ENCODE results near the gene NID1.
A peak's percentile ranks its signal among the peaks of the same experiment; 100 is the strongest.
"Not testable (repeated sequence)": the region's sequence is repeated elsewhere in the genome, so short reads cannot be mapped to it uniquely, and the experiment has no call there.

NID1 gene

DNA sequence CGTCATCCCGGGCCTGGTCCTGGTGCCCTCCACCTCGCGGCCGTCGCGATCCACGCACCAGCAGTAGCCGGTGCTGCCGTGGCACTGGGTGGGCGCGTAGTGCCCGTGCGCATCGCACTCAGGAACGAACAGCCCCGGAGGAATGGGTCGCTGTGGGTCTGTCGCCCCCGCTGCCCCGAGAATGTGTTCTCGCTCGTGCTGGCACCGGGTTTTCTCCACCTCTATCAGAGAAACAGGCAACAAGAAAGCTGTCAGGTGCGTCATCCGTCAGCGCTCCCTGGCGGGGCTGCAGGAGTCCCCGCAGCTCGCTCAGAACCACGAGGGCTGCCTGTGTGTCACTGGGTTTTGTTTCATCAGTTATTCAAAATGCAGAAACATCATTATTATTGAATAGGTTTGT lies 71.2 kb downstream of the NID1 start:
- no peak for DNase-seq

DNA sequence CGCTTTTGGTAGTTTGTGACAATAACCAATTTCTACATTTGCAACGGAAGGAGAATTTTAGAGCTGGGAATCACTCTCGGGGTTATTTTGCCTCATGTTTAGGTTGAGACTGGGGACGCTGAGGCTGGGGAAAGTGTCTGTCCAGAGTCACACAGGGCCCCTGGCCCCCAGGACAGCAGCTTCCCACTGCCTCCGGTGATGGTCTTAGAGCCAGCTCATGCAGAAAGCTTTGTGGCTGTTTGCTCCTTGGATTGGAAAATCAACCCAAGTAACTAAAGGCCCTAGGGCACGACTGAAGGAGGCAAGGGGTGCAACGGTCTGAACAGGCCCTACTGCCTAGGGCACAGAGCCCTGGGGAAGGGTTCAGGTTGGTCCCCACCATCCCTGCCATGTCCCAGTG lies 72.0 kb downstream of the NID1 start:
- no peak for DNase-seq

DNA sequence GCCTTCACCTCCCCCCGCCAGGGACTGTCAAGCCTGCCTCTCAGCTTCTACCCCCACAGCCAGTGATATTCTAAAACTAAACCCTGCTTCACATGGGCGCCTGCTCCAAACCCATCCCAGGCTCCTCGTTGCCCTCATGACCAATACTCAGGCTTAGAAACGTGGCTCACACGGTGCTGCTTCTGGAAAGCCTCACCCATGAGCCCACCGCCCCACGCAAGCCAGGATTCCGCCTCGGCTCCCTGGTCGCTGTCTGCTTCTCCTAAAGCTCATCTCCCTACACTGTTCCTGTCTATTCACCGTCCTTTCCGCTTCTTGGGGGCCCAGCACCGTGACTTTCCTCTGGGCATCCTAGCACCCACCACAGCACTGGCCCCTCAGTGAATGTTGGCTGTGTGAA lies 72.5 kb downstream of the NID1 start:
- no peak for DNase-seq

DNA sequence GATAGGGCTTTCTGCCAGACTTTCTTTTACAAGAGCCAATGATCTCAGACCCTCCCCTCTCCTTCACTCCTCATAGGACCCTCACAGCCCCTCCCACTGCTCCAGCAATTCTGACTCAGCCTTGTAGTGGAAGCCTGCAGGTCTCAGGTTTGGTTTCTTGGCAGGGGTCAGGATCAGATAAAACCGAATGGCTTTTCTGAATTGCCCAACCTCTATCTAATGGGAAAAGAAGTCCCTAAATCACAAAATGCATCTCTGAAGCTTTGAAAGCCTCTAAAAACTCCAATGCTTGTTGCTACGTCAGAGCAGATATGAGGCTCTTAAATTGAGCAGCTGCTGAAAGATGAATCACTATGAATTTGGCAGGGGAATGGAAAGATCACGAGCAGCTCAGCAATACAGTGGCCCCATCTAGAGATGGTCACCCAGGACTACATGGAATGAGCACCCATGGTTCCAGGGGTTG lies 74.5 kb downstream of the NID1 start:
- DNase-seq, result no peak

DNA sequence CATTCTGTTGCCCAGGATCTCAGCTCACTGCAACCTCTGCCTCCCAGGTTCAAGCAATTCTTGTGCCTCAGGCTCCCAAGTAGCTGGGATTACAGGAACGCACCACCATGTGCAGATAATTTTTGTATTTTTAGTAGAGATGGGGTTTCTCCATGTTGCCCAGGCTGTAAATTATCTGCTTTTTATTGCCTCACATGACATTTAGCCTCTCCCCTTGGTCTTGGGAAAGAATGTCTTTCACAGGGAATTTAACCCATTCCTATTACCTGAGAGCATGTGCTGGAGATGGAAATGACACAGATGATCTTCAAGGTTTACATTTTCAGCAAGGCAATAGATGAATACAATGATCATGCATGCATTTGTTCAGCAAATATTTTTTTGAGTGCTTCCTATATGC lies 75.8 kb downstream of the NID1 start:
- no peak for DNase-seq

DNA sequence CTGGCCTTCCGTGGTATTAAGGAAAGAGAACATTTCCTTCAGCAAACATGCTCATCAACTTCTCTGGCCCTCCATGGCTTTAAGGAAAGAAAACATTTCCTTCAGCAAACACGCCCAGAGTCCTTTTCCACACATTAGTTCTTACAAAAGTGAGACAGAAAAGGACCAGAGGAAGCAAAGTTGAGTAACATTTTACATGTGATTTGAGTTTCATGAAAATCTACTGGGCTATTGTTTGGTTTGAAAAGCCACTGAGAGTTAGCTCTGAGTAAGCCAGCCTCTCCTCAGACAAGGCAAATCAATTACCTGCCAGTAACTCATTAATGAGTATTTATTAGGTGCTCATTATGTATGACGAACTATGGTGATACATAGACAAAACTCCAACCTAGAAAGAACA lies 78.0 kb downstream of the NID1 start:
- no peak for DNase-seq

DNA sequence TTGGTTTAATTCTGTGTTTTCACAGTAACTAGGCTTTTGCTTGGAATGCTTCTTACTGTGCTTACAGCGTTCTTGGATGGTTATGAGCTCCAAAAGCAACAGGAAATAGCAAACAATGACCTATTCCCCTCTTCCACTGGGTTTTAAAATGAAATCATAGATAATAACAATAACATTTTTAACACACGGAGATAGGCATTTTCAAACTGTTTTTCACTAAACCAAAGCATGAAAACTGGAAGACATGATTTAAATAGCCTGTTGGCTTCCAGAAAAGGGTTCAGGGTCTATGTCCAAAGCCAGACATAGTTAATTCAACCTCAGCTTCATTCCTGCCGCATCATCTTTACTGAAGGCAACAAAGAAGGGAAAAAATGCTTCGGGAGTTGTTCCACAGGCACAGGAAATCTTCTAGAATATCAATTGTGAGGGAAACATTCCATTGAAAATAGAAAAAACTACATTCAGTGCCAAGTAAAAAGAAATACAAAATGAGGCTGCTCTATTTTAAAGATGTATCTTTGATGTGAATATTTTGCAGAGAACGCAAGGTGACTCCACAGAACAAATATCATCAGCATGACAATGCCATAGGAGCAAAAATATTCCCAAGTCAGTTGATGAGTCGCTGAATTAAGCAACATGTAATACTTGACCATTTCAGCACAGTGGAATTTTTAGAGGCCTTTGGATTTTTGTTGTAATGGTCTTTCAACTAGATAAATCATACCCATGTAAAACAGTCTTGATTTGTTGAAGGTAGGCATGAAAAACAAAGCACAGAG lies 80.7 kb downstream of the NID1 start:
- no peak for DNase-seq

DNA sequence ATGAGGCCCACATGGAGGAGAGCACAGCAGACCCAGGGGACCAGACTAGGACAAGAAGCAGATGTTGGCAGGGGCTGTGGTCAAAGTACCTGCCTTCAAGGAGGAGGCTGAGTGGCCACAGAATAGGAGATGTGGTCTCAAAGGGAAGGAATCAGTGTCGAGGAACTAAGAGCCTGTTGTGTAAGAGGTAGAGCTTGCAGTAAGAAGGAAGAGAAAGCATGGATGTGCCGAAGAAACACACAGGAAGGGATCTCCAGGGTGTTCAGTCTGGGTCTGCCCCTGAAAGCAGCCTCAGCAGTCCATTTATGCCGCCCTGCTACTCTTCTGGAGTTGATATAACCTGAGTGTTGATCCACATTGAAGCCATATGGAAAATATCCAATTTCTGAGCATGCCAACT lies 83.9 kb downstream of the NID1 start:
- no peak for DNase-seq

DNA sequence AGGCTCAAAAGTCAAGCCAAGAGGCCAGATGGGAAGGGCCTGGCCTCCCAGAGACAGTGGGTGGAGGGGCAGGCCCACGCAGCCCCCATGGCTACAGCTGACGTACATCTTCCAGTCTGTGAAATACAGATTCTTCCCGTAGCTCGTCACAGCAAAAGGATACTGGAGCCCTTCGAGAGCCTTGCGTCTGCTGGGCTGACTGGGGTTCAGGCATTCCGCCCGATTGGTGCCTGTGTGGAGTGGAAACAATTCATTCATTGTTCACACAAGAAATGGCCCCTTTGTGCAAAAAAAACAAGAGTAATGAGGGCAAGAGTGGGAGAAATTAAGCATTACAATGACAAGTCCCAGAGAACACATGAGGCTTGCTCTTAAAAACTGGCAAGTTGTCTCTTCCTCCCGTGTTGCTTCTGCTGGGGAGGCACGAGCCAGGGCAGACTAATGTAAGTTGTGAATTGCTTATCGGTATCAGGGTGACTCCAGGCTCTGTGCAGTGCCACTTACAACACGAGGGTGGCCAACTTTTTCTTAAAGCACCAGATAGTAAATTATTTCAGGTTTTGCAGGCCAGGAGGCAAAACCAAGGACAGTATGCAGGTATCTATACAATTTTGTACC lies 85.1 kb downstream of the NID1 start:
- no peak for DNase-seq

DNA sequence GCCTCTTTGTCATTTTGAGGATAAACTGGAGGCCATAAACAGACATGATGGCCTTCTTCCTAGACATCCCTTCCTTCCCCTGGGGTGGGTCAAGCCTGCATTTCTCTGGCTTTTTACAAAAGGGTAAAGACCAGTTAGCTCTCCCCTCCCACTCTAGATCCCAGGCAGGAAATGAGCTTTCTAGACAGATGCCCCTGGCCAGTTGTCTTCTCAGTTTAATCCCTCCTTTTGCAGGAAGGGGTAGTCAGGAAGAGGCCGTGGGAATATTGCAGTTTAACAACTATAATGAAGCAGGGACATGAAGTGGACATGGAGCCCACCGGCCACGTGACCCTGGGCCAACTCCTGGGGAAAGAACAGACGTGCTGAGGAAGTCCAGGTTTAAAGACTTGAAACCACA lies 85.7 kb downstream of the NID1 start:
- no peak for DNase-seq

DNA sequence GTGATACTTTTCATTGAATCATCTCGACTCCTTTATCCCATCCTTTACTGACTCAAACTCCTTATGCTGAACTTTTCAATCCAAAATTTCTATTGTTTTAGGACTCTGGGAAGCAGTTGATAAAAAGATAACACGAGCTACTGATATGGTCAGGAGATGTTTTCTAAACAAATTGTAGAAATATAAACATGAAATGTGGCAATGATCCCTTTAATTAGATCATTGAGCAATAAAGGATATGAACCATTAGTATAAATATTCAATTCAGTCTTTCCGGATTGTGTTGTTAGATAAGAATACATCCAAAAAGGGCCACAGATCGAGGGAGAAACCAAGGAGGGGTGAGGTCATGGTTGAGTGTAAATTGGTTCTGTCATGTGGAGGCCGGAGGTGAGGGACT lies 88.4 kb downstream of the NID1 start:
- no peak for DNase-seq

DNA sequence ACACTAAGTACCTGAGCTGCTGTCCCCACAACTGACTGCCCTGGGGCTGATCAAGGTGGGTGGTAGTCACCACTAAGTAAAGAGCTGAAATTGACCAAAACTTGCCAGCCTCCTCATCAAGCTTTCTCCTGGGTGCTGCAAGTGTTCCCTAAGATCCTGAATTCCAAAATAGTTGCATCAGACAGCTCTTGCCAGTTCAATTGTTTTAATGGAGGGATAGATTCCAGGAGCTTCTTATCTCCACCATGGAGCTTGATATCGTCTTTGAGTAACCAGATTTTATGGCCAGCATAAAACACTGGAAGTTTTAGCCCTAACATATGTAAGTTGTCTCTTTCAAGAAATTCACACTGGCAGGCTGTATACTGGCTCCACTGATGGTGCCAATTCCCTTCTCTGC lies 90.3 kb downstream of the NID1 start:
- no peak for DNase-seq

DNA sequence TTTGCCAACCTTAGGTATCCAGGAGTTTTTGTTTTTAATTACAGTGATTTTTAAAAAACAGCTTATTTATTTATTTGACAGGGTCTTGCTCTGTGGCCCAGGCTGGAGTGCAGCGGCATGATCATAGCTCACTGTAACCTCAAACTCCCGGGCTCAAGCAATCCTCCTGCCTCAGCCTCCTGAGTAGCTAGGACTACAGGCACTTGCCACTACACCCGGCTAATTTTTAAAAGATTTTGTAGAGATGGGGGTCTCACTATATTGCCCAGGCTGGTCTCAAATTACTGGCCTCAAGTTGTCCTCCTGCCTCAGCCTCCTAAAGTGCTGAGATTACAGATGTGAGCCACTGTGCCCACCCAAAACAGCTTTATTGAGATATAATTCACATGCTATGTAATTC lies 92.2 kb downstream of the NID1 start:
- DNase-seq, result not testable (repeated sequence)

DNA sequence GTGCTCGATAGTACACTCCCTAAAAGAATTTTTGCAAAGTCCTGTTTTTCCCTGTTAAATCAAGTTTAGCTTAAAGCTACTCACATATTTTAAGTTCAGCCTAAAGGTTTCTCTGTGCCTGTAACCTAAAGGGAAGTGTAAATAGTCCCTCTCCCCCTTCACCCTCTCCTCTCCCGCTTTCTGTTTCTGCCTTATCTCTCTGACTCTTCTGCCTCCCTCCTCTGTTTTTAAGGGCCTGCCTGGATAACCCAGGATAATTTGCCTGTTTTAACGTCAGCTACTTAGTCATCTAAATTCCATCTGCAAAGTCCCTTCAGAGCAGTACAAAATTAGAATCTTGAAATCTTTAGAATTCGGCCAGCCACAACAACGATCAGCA lies 92.6 kb downstream of the NID1 start:
- DNase-seq, result no peak

DNA sequence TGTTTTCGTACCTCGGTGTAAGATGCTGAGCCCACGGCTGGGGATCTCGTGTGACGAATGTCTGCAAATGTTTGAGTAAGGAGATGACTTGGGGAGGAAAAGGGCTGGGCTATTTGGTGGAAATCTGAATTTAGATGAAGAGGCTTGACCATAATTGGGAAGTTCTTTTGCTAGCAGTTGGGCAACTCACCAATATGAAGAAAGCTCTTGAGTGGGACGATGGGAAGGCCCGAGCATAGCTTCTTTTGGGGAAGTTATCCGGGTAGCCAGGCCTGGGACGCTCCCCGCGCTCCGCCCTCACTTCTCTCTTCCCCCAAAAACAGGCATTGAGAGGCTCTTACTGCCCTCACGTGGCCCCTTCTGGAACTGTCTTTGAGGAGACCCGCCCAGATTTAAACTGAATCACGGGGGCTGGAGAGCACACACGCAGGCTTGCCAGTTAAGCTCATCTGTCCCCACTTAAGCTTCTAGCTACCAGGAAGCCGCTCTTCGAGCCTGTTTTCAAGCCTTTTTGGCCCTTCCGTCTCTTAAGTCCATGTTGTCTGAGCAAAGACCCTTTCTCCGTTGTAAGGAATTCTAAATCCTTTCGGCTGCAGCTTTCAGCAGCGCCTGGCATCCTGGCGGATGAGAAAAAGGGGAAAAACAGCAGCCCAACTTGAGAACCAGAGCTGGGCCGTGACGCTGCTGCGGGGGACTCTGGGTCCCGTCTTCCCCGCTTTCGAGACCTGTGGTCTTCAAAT lies 93.1 kb downstream of the NID1 start:
- peak; percentile 77 for DNase-seq

DNA sequence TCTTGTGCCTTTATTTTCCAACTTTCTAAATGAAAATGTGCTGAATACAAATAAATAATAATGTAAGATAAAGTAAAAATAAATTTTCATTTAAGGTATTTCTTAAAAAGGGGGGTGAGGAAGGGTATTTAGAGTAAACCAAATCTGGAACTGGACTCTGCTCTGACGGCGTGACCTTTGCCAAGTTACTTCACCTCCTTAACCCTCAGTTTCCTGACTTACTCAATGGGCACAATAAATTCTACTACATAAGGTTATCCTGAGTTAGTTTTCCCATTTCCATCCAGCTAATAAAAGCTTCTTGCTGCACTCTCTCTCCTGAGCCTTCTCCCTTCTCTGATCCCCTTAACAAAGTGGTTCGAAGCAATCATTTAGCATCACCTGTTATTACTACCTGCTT lies 93.9 kb downstream of the NID1 start:
- DNase-seq, result no peak

DNA sequence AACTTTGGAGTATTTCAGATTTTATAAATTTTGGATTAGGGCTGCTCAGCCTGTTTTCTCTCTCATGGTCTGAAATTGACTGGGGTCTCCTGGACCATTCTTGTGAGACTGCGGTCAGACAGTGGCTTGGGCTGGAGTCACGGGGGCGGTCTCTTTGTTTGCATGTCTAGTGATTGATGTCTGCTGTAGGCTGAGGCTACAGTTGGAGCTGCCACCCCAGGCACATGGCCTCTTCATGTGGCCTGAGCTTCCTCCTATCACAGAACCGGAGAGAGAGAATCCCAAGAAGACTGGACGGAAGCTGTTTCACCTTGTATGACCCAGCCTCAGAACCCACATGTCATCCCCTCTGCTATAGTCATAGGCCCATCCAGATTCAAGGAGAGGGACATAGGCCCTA lies 96.1 kb downstream of the NID1 start:
- no peak for DNase-seq

DNA sequence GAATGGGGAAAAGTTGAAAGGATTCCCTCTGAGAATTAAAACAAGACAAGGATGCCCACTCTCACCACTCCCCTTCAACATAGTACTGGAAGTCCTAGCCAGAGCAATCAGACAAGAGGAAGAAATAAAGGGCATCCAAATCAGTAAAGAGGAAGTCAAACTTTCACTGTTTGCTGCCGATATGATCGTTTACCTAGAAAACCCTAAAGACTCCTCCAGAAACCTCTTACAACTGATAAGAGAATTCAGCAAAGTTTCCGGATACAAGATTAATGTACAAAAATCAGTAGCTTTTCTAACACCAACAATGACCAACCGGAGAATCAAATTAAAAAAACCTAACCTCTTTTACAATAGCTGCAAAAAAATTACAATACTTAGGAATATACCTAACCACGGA lies 98.8 kb downstream of the NID1 start:
- not testable (repeated sequence) for DNase-seq

DNA sequence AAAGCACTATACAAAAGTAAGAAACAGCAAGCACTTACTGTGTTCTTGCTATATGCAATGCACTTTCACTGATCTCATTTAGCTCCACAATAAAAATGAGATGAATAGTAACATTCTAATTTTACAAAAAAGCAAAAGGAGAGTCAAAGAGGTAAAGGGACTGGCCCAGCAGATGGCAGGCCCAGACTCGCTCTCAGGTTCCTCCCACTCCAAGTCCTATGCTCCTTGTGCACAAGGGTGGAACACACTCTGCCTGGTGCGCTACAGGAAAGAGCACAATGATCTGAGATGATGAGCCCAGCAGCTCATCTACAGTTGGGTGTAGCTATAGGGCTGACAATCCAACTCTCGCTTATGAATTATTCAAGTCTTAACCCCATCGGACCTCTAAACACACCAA lies 104.1 kb downstream of the NID1 start:
- DNase-seq, result no peak

DNA sequence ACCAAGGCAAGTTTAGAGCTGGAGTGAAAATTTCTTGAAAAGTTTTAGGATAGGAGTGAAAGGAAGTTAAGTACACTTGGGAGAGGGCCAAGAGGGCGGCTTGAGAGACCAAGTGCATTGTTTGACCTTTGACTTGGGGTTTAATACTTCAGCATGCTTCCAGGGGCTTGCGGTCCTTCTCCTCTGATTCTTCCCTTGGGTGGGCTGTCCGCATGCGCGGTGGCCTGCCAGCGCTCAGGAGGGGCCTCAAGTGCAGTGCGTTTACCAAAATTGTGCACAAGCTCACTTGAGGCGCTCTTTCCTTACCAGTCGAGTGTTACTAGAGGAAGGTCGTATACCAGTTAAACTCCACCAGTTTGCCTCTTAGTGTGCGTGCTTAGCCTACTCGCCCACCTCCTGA lies 106.9 kb downstream of the NID1 start:
- DNase-seq, result no peak

DNA sequence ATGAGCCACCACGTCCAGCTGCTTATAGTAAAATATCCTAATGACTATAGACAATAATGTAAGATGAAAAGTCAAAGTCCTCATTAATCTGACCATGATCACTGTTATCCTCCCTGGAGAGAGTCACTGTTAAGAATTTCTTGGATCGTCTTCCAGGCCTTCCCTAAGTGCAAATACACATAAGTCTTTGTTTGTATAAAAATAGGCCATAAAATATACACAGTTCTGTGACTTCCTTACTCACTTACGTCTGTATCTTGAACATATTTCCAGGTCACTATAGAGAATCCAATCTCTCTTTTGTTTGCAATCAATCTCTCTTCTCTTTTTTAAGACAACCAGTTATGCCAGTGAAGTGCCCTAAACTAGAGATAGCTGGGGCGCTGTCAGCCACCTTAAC lies 109.1 kb downstream of the NID1 start:
- no peak for DNase-seq

DNA sequence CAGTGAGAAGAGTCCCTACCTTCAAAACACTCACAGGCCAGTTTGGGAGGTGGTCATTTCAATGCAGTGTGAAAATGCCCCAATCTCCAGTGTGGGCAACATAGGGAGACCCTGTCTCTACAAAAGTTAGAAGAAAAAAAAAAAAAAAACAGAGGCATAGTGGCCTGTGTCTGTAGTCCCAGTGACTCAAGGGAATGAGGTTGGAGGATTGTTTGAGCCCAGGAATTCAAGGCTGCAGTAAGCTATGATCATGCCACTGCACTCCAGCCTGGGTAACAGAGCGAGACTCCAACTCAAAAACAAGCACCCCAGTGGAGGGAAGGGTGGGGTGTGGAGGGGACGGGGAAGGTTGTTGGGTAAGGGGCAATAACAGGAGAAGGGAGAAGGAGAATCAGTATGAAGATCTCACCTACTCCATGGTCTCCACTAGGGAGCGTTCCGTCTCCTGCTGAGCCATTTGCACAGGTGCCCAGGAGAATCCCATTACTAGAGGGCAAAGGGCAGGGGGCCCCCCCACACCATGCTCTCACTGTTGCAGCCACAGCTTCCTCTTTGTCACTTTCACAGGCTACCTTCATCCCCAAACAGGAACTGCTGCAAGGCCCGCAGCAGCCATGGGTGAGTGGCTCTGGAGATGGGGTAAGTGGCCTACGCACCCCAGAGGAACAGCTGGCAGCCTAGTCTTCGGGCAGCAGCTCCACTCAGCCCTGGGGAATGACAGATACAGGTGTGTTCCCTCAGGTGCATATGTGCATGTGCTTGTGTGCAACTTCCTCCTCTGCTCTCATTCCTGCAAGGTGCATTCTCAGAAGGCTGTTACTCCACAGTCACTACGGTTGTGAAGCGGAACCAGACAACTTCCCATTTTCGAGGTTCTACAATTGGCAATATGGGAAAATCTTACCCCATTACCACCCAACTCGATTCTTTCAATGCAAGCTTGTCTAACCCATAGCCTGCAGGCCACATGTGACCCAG lies 110.3 kb downstream of the NID1 start:
- DNase-seq, result no peak

DNA sequence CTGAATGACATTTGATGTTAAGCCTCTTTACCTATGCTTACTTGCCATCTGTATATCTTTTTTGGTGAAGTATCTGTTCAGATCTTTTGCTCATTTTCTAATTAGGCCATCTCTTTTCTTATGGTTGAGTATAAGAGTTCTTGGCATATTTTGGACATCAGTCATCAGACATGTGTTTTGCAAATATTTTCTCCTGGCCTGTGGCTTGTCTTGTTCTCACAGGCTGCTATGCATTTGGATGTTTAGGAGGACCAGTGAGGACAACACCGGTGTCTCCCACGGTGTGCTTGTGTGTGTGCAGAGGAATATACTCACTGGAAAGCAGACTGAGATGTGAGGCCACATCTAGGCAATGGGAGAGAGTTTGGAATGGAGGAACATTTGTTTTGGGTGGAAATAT lies 111.1 kb downstream of the NID1 start:
- no peak for DNase-seq
